HCT116 (cell line): ENCODE measurements around the gene GLRX3.

Source experiments
- CEBPB ChIP-seq: IDR thresholded peaks from 2 replicates; pipeline ENCODE4 v1.6.1; 2012; ENCODE audit warnings: low read depth
- POLR2A ChIP-seq: IDR thresholded peaks from 2 replicates; pipeline ENCODE4 v1.7.0; 2011; ENCODE audit warnings: borderline replicate concordance; ENCODE audit not compliant: insufficient read depth, insufficient read length; ENCODE audit errors: extremely low read depth
- ZNF274 ChIP-seq: fragments of 200-500 bp; sonication (Bioruptor generic); IDR thresholded peaks from 2 replicates; pipeline ENCODE4 v1.6.1; 2014; ENCODE audit warnings: mild to moderate bottlenecking, low read depth, low read length, inconsistent platforms
- TF ChIP-seq, protein P1 (sequence below), 3 experiments: fragments of 200-600 bp in 1 of 3; sonication (generic) in 1 of 3; IDR thresholded peaks in 2 of 3; conservative IDR thresholded peaks in 1 of 3; 2 replicates each; pipeline ENCODE4 v1.5.1; 2012 to 2017; ENCODE audit warnings: low read depth in 2 of 3, low read length in 2 of 3, antibody characterized with exemption in 1 of 3, borderline replicate concordance in 1 of 3, control low read depth in 1 of 3, mild to moderate bottlenecking in 1 of 3, mixed read lengths in 1 of 3, mixed run types in 1 of 3, moderate library complexity in 1 of 3; ENCODE audit not compliant: insufficient read depth in 1 of 3
- TF ChIP-seq, protein P2 (sequence below): IDR thresholded peaks from 2 replicates; pipeline ENCODE4 v1.6.1; 2012; ENCODE audit warnings: low read depth

GRCh38 chr10:130220251-130221185 is 84.3 kb downstream of the GLRX3 start:
- TF ChIP-seq, protein P1, sequence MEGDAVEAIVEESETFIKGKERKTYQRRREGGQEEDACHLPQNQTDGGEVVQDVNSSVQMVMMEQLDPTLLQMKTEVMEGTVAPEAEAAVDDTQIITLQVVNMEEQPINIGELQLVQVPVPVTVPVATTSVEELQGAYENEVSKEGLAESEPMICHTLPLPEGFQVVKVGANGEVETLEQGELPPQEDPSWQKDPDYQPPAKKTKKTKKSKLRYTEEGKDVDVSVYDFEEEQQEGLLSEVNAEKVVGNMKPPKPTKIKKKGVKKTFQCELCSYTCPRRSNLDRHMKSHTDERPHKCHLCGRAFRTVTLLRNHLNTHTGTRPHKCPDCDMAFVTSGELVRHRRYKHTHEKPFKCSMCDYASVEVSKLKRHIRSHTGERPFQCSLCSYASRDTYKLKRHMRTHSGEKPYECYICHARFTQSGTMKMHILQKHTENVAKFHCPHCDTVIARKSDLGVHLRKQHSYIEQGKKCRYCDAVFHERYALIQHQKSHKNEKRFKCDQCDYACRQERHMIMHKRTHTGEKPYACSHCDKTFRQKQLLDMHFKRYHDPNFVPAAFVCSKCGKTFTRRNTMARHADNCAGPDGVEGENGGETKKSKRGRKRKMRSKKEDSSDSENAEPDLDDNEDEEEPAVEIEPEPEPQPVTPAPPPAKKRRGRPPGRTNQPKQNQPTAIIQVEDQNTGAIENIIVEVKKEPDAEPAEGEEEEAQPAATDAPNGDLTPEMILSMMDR (IDR thresholded peaks at IDR 0.05 in 2 of 3, conservative IDR thresholded peaks at IDR 0.05 in 1 of 3; ENCODE audit: borderline replicate concordance in 1 of 3, insufficient read depth in 1 of 3, low read depth in 2 of 3, low read length in 2 of 3) = no peak
- TF ChIP-seq ZNF274 = no peak
- no peak for TF ChIP-seq CEBPB
- TF ChIP-seq, protein P2, sequence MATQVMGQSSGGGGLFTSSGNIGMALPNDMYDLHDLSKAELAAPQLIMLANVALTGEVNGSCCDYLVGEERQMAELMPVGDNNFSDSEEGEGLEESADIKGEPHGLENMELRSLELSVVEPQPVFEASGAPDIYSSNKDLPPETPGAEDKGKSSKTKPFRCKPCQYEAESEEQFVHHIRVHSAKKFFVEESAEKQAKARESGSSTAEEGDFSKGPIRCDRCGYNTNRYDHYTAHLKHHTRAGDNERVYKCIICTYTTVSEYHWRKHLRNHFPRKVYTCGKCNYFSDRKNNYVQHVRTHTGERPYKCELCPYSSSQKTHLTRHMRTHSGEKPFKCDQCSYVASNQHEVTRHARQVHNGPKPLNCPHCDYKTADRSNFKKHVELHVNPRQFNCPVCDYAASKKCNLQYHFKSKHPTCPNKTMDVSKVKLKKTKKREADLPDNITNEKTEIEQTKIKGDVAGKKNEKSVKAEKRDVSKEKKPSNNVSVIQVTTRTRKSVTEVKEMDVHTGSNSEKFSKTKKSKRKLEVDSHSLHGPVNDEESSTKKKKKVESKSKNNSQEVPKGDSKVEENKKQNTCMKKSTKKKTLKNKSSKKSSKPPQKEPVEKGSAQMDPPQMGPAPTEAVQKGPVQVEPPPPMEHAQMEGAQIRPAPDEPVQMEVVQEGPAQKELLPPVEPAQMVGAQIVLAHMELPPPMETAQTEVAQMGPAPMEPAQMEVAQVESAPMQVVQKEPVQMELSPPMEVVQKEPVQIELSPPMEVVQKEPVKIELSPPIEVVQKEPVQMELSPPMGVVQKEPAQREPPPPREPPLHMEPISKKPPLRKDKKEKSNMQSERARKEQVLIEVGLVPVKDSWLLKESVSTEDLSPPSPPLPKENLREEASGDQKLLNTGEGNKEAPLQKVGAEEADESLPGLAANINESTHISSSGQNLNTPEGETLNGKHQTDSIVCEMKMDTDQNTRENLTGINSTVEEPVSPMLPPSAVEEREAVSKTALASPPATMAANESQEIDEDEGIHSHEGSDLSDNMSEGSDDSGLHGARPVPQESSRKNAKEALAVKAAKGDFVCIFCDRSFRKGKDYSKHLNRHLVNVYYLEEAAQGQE = no peak
- TF ChIP-seq POLR2A = no peak
